ENCODE results near the gene ADAMTS17.

- TF ChIP-seq CEBPB (IDR thresholded peaks at IDR 0.05), result no peak
- no peak for TF ChIP-seq EP300 (IDR thresholded peaks at IDR 0.05; ENCODE audit: borderline replicate concordance)
- no peak for TF ChIP-seq NFIC (IDR thresholded peaks at IDR 0.05)
- TF ChIP-seq MAX (IDR thresholded peaks at IDR 0.05), result no peak
- TF ChIP-seq CREB1 (IDR thresholded peaks at IDR 0.05; ENCODE audit: low read depth), result no peak
- TF ChIP-seq YY1 (IDR thresholded peaks at IDR 0.05; ENCODE audit: low read depth), result no peak
- TF ChIP-seq ZBTB7A (IDR thresholded peaks at IDR 0.05; ENCODE audit: low read depth), result no peak
- TF ChIP-seq TAF1 (IDR thresholded peaks at IDR 0.05; ENCODE audit: low read depth), result no peak
- no peak for TF ChIP-seq RAD21 (IDR thresholded peaks at IDR 0.05; ENCODE audit: low read depth)
- TF ChIP-seq FOXM1 (IDR thresholded peaks at IDR 0.05; ENCODE audit: borderline replicate concordance, low read depth), result no peak
- no peak for TF ChIP-seq TEAD4 (IDR thresholded peaks at IDR 0.05)
- TF ChIP-seq, protein P1, sequence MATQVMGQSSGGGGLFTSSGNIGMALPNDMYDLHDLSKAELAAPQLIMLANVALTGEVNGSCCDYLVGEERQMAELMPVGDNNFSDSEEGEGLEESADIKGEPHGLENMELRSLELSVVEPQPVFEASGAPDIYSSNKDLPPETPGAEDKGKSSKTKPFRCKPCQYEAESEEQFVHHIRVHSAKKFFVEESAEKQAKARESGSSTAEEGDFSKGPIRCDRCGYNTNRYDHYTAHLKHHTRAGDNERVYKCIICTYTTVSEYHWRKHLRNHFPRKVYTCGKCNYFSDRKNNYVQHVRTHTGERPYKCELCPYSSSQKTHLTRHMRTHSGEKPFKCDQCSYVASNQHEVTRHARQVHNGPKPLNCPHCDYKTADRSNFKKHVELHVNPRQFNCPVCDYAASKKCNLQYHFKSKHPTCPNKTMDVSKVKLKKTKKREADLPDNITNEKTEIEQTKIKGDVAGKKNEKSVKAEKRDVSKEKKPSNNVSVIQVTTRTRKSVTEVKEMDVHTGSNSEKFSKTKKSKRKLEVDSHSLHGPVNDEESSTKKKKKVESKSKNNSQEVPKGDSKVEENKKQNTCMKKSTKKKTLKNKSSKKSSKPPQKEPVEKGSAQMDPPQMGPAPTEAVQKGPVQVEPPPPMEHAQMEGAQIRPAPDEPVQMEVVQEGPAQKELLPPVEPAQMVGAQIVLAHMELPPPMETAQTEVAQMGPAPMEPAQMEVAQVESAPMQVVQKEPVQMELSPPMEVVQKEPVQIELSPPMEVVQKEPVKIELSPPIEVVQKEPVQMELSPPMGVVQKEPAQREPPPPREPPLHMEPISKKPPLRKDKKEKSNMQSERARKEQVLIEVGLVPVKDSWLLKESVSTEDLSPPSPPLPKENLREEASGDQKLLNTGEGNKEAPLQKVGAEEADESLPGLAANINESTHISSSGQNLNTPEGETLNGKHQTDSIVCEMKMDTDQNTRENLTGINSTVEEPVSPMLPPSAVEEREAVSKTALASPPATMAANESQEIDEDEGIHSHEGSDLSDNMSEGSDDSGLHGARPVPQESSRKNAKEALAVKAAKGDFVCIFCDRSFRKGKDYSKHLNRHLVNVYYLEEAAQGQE (IDR thresholded peaks at IDR 0.05; ENCODE audit: low read depth), result no peak
- TF ChIP-seq TCF12 (IDR thresholded peaks at IDR 0.05; ENCODE audit: low read depth), result no peak
- TF ChIP-seq EGR1 (IDR thresholded peaks at IDR 0.05), result no peak
Measured at GRCh38 chr15:100200287-100200880, 141.4 kb downstream of the ADAMTS17 start.

Data from Ishikawa (cell line).